ENCODE data around the gene ZDHHC19.
"Not testable (repeated sequence)": the region's sequence is repeated elsewhere in the genome, so short reads cannot be mapped to it uniquely, and the experiment has no call there.

The ZDHHC19 gene

GRCh38 chr3:196175722-196176121, 35.5 kb downstream of the ZDHHC19 start:
- no peak for DNase-seq

- DNase-seq: no peak
Observed at GRCh38 chr3:196175116-196175625, 36.0 kb downstream of the ZDHHC19 start.

GRCh38 chr3:196174652-196175051, 36.5 kb downstream of the ZDHHC19 start:
- DNase-seq: no peak

GRCh38 chr3:196170296-196170695, 40.9 kb downstream of the ZDHHC19 start:
- not testable (repeated sequence) for DNase-seq

GRCh38 chr3:196169836-196170240, 41.4 kb downstream of the ZDHHC19 start:
- no peak for DNase-seq

GRCh38 chr3:196168808-196169391, 42.3 kb downstream of the ZDHHC19 start:
- no peak for DNase-seq

GRCh38 chr3:196166741-196167140, 44.5 kb downstream of the ZDHHC19 start:
- DNase-seq: no peak

GRCh38 chr3:196165850-196166249, 45.4 kb downstream of the ZDHHC19 start:
- no peak for DNase-seq

- DNase-seq: not testable (repeated sequence)
Observed at GRCh38 chr3:196165006-196165575, 46.1 kb downstream of the ZDHHC19 start.

GRCh38 chr3:196164576-196164975, 46.6 kb downstream of the ZDHHC19 start:
- no peak for DNase-seq

GRCh38 chr3:196163666-196164493, 47.3 kb downstream of the ZDHHC19 start:
- DNase-seq: no peak

GRCh38 chr3:196163212-196163611, 48.0 kb downstream of the ZDHHC19 start:
- no peak for DNase-seq

GRCh38 chr3:196162679-196163078, 48.5 kb downstream of the ZDHHC19 start:
- no peak for DNase-seq

- no peak for DNase-seq
Observed at GRCh38 chr3:196159952-196160804, 51.0 kb downstream of the ZDHHC19 start.

- no peak for DNase-seq
Observed at GRCh38 chr3:196159526-196159925, 51.7 kb downstream of the ZDHHC19 start.

- no peak for DNase-seq
Observed at GRCh38 chr3:196156160-196156559, 55.0 kb downstream of the ZDHHC19 start.

GRCh38 chr3:196150481-196150880, 60.7 kb downstream of the ZDHHC19 start:
- no peak for DNase-seq

- DNase-seq: no peak
Observed at GRCh38 chr3:196149831-196150301, 61.3 kb downstream of the ZDHHC19 start.

- DNase-seq: no peak
Observed at GRCh38 chr3:196149375-196149774, 61.8 kb downstream of the ZDHHC19 start.
